HEK293T (cell line): ENCODE measurements around the gene CLK4.

ENCODE experiments used
- FOXA1 ChIP-seq: fragments of 450-650 bp; IDR thresholded peaks from 2 replicates; pipeline ENCODE4 v1.6.1; 2016; ENCODE audit warnings: mild to moderate bottlenecking
- FOXM1 ChIP-seq: fragments of 450-650 bp; IDR thresholded peaks from 2 replicates; pipeline ENCODE4 v1.6.1; 2017; ENCODE audit warnings: mild to moderate bottlenecking, borderline replicate concordance
- HDGF ChIP-seq: fragments of 450-650 bp; IDR thresholded peaks from 2 replicates; pipeline ENCODE4 v1.6.1; 2017; ENCODE audit warnings: antibody characterized with exemption, borderline replicate concordance
- SUZ12 ChIP-seq: fragments of 450-650 bp; IDR thresholded peaks from 2 replicates; pipeline ENCODE4 v1.6.1; 2016; ENCODE audit warnings: mild to moderate bottlenecking
- TF ChIP-seq, protein P1 (sequence below): fragments of 450-650 bp; IDR thresholded peaks from 2 replicates; pipeline ENCODE4 v1.6.1; 2016

GRCh38 chr5:178619390-178619789 lies 7.5 kb downstream of the CLK4 start:
- no peak for TF ChIP-seq FOXA1
- no peak for TF ChIP-seq FOXM1
- no peak for TF ChIP-seq HDGF
- TF ChIP-seq SUZ12 = no peak
- TF ChIP-seq, protein P1, sequence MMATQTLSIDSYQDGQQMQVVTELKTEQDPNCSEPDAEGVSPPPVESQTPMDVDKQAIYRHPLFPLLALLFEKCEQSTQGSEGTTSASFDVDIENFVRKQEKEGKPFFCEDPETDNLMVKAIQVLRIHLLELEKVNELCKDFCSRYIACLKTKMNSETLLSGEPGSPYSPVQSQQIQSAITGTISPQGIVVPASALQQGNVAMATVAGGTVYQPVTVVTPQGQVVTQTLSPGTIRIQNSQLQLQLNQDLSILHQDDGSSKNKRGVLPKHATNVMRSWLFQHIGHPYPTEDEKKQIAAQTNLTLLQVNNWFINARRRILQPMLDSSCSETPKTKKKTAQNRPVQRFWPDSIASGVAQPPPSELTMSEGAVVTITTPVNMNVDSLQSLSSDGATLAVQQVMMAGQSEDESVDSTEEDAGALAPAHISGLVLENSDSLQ = no peak
